NK-92 treated with Interleukin-12 subunit alpha and Interleukin-12 subunit beta, amount 100 ng/mL, for 24 hours (cell line): ENCODE results near the gene RACK1.
"Not testable (repeated sequence)": the region's sequence is repeated elsewhere in the genome, so short reads cannot be mapped to it uniquely, and the experiment has no call there.

Source experiments
- DNase-seq: peaks from one replicate; lab custom pipeline; 2025; lab: John Stamatoyannopoulos, UW

The RACK1 gene

GRCh38 chr5:181214249-181214648 is 29.5 kb downstream of the RACK1 start:
- DNase-seq, result not testable (repeated sequence)

DNA sequence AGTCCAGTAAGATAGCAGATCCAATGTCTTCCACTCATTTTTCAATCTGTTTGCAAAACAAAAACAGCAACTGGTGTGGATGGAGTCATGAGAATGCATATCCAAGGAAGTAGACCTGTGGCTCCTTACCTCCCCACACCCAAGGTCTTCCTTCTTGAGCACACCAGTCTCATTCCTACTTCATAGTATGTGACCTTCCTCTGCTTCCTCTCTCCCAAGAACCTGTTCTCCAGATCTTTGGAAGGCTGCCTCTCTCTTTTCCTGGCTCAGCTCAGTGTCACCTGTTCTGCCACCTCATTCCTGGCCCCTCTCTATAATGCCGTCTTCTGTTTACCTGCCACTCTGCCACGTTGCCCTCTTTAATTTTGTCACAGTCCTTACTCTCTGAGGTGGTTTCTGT is 30.8 kb downstream of the RACK1 start:
- no peak for DNase-seq

- no peak for DNase-seq
These were observed 31.6 kb downstream of the RACK1 start for GRCh38 chr5:181212080-181212479.

GRCh38 chr5:181211208-181211607 is 32.5 kb downstream of the RACK1 start:
- no peak for DNase-seq

DNA sequence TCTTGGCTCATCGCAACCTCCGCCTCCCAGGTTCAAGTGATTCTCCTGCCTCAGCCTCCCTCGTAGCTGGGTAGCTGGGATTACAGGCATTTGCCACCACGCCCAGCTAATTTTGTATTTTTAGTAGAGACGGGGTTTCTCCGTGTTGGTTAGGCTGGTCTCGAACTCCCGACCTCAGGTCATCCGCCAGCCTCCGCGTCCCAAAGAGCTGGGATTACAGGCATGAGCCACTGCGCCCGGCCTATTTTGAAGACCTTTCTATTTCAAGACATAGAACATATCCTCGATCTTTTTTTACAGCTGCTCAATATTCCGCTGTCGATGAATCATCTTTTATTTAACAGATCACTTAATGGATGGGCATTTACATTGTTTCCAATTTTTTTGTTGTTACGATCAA is 33.0 kb downstream of the RACK1 start:
- DNase-seq, result not testable (repeated sequence)

GRCh38 chr5:181210148-181210547 is 33.6 kb downstream of the RACK1 start:
- not testable (repeated sequence) for DNase-seq

GRCh38 chr5:181209006-181209405 is 34.7 kb downstream of the RACK1 start:
- DNase-seq, result not testable (repeated sequence)

- DNase-seq, result no peak
These were observed 35.8 kb downstream of the RACK1 start for GRCh38 chr5:181207960-181208253.

- DNase-seq, result no peak
These were observed 36.3 kb downstream of the RACK1 start for GRCh38 chr5:181207214-181207959.

- DNase-seq, result no peak
These were observed 37.7 kb downstream of the RACK1 start for GRCh38 chr5:181205761-181206649.

DNA sequence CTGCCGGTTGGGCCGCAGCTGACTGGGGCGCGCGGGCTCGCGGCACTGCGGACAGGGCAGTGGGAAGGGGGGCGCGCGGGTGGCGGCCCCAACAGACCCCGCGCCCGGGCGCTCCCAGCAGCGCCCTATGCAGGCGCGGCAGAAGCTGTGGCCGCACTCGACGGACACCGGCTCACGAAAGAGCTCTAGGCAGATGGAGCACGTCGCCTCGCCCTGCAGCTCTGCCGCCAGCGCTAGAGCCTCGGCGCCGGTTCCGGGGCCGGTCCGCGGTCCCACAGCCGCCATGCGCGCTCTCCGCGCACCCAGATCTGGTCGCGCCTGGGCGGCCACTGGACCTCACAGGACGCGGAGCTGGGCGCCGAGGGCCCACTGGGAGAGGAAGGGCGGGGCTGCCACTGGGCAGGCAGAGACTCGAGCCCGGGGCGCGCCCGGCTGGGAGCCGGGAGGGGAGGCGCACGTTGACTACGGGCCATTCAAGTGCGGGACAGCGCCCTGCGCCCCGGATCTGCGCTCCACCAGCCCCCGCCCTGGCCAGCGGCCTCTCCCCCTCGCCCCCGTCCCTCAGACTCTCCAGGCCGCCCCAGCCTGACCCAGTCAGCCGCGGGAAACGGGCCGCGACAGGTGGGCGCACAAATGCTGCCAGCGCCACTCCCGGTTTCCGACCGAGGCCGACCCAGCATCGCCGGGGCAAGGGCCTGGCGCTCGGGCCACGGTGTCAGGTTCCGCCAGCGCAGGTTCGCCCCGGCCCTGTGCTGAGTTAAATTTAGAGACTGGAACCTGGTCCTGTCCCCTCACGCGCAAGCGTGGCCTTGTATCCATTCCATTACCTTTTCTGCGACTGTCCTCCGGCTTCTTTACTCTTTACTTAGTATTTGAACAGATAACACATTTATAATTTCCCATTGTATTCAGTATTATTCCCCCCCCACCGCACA is 38.6 kb downstream of the RACK1 start, which contains the start of gene TRIM7:
TRIM7 (minus strand) TSS at position 371 of the 935 bp plus-strand sequence; CDS start at position 285, 86 bp downstream.
- DNase-seq, result no peak

- DNase-seq, result no peak
These were observed 39.4 kb downstream of the RACK1 start for GRCh38 chr5:181204113-181204825.

GRCh38 chr5:181203777-181204112 is 40.0 kb downstream of the RACK1 start:
- no peak for DNase-seq

DNA sequence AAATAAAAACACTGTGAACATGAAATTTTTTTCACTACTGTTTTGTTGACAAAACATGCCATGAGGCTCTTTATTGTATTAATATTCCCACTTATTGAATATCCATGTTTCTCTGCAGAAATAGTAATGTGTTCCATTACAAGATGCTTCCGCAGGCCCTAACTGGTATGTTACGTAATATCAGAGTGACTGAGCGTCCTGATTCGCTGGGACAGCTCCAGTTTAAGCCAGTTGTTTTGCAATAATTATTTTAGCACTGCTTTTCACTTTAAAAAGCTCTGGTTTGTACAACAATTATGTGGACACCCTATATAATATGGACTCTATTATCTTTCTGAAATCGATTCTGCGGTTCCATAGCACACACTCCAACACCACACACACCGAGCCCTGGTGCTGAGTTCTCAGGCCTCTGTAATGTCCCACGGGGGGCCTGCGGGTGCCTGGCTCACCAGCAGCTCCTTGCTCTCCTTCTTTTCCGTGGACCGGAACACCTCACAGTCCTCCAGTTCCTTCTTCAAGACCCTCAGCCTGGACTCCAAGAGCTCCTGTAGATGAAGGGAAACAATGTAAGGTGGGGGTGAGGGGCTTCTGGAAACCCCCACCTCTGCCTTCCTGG is 40.5 kb downstream of the RACK1 start:
- DNase-seq, result no peak

GRCh38 chr5:181200816-181201215 is 42.9 kb downstream of the RACK1 start:
- DNase-seq, result no peak

DNA sequence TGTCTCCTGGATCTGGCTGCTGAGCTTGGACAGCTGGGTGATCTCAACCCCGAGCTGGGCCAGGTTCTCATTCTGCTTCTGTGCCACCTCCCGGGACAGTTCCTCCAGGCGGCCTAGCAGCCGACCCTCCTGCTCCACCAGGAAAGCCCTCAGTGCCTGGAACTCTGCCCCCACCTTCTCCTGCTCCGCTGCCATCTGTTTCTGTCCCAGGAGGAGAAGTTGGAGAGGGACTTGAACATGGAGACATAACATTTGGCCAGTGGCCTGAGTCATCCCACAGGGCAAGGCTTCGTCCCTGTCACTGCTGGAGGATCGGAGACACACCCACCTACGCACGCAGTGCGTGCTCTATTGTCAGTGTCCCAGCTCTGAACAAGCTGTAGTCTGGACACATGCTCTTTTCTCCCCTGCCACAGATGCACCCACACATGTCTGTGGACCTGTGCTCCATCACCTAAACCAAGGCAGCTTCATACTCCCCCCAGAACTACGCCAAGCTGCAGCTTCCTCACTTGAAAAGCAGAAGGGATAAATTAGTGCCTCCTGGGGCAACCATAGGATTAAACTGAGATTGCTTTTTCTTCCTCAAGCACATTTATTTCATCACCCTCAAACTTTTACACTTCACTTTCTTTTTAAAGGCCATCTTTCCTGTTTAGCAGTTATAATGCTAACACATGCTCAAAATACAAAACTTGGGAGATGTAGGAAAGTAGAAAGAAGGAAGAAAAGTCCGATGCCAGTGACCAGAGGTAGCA is 43.6 kb downstream of the RACK1 start:
- DNase-seq, result no peak

DNA sequence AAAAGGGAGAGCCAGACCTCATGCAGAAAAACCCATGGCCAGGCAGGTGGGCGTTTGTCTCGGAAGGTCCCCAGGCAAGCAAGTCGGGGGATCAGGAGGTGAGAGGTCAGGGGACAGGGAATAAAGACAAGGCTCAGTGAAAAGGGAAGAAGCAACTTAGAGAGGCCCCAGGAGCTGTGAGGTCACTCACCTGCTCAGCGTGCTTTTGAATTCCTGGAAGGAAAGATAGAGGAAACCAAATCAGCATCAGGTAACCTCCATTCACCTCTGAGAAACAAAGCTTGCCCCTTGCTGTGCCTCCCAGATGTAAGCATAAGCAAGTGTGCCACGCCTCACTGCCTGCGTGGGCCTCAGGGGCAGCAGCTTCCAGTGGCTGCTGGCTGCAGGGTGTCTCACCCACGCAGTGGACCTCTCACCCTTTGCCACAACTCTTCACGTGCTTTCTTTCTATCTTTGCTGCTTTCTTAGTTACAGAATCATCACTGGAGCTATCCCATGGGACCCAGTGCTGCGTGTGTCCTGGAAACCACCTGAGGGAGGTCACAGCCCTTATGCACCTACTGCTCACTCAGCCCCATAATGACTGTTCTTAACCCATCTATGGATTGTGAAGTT is 44.7 kb downstream of the RACK1 start:
- DNase-seq, result no peak

DNA sequence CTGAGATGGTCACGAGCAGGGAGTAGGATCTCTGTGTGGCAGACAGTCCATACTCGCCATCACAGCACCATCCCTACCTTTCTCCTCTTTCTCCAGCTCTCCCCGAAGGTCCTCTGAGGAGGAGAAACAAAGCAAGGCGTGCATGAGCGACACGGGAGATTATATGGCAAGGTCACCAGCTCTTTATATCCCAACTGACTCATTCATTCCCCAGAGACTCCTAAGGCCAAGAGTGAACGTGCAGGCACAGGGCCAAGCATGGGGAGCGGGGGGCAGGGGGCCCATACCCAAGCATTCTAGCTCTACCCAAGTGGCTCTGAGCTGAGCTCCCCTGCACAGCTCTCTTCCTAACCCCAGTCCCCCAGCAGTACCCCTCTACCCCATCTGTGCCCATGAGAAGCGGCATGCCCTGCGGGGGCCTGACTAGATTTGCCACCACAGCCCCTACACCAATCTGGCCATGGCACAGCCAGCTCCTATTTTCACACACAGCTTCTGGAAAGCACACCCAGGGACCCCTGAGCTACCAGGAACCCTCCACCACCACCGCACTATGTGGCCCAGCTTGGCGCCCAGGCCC is 45.5 kb downstream of the RACK1 start:
- DNase-seq, result no peak

- no peak for DNase-seq
These were observed 46.3 kb downstream of the RACK1 start for GRCh38 chr5:181197326-181197951.
